RWPE2 (cell line): Measurements from ENCODE around the gene CLHC1.

Experiments used
- ATAC-seq: fragments of 200-7000 bp; cut with Tn5 transposase; 3 replicates; pipeline ENCODE4 v1.9.1; 2021; ENCODE audit warnings: low read depth
- DNase-seq: peaks from one replicate; pipeline ENCODE4 v3.0.0-alpha.2; 2020; ENCODE audit warnings: low spot score
- H3K27ac ChIP-seq: fragments of 450-650 bp; 2 replicates; pipeline ENCODE4 v1.5.1; 2017; ENCODE audit warnings: mild to moderate bottlenecking; ENCODE audit not compliant: poor library complexity, severe bottlenecking
- H3K27me3 ChIP-seq: fragments of 250-450 bp; sonication (Bioruptor Pico); 2 replicates; pipeline ENCODE4 v1.5.1; 2021; ENCODE audit warnings: mild to moderate bottlenecking, moderate library complexity; ENCODE audit not compliant: insufficient read depth, poor library complexity, severe bottlenecking
- H3K36me3 ChIP-seq: fragments of 250-450 bp; sonication (Bioruptor Pico); 2 replicates; pipeline ENCODE4 v1.5.1; 2020; ENCODE audit warnings: low read depth, mild to moderate bottlenecking, moderate library complexity
- H3K4me1 ChIP-seq: fragments of 250-450 bp; sonication (Bioruptor Pico); 2 replicates; pipeline ENCODE4 v1.5.1; 2021; ENCODE audit warnings: mild to moderate bottlenecking, moderate library complexity; ENCODE audit not compliant: insufficient read depth, poor library complexity, severe bottlenecking
- H3K4me3 ChIP-seq: fragments of 250-450 bp; sonication (Bioruptor Pico); 2 replicates; pipeline ENCODE4 v1.5.1; 2021; ENCODE audit warnings: mild to moderate bottlenecking, moderate library complexity; ENCODE audit not compliant: severe bottlenecking
- H3K9me3 ChIP-seq: fragments of 250-450 bp; sonication (Bioruptor Pico); 2 replicates; pipeline ENCODE4 v1.5.1; 2021; ENCODE audit warnings: mild to moderate bottlenecking, moderate library complexity; ENCODE audit not compliant: severe bottlenecking
- CTCF ChIP-seq: fragments of 450-650 bp; IDR thresholded peaks from one replicate; pipeline ENCODE4 v1.5.1; 2017; ENCODE audit warnings: mild to moderate bottlenecking, moderate library complexity; ENCODE audit not compliant: poor library complexity, severe bottlenecking

CLHC1 gene

GRCh38 chr2:55152475-55153412 is 79.3 kb downstream of the CLHC1 start:
- Histone ChIP-seq H3K4me1 (peaks cover 42% of the 10 kb centered on the region), H3K27me3 (no peaks in the 10 kb centered on the region), H3K4me3 (no peak overlapping the region), H3K36me3 (no peaks in the 10 kb centered on the region), H3K9me3 (no peaks in the 10 kb centered on the region), H3K27ac (no peak overlapping the region)
- no peak for ATAC-seq
- no peak for TF ChIP-seq CTCF
- no peak for DNase-seq

- H3K27me3 ChIP-seq, result no peaks in the 10 kb centered on the region
- peaks cover 42% of the 10 kb centered on the region for H3K4me1 ChIP-seq
- no peaks in the 10 kb centered on the region for H3K9me3 ChIP-seq
- no peak overlapping the region for H3K4me3 ChIP-seq
- H3K36me3 ChIP-seq, result no peaks in the 10 kb centered on the region
- H3K27ac ChIP-seq, result no peak overlapping the region
- no peak for DNase-seq
- no peak for ATAC-seq
- TF ChIP-seq CTCF, result no peak
Measured at GRCh38 chr2:55151733-55152433, 80.2 kb downstream of the CLHC1 start.

GRCh38 chr2:55150834-55151233 is 81.3 kb downstream of the CLHC1 start:
- no peak overlapping the region for H3K27ac ChIP-seq

GRCh38 chr2:55148269-55148668 is 83.8 kb downstream of the CLHC1 start:
- peaks cover 12% of the 10 kb centered on the region for H3K4me1 ChIP-seq

More at GRCh38 chr2:55150834-55151233, 81.3 kb downstream of the CLHC1 start:
- ATAC-seq, result no peak
- Histone ChIP-seq H3K4me1 (peaks cover 34% of the 10 kb centered on the region), H3K9me3 (no peaks in the 10 kb centered on the region), H3K36me3 (no peaks in the 10 kb centered on the region), H3K4me3 (no peak overlapping the region), H3K27me3 (no peaks in the 10 kb centered on the region)
- no peak for DNase-seq
- no peak for TF ChIP-seq CTCF

More at GRCh38 chr2:55148269-55148668, 83.8 kb downstream of the CLHC1 start:
- H3K27ac ChIP-seq, result peak overlapping the region; percentile 26
- no peak overlapping the region for H3K4me3 ChIP-seq
- H3K9me3 ChIP-seq, result no peaks in the 10 kb centered on the region
- H3K36me3 ChIP-seq, result no peaks in the 10 kb centered on the region
- no peaks in the 10 kb centered on the region for H3K27me3 ChIP-seq
- TF ChIP-seq CTCF, result no peak
- DNase-seq, result no peak
- peak; percentile 97 for ATAC-seq
